ENCODE results near the gene ANKS1B.

DNA sequence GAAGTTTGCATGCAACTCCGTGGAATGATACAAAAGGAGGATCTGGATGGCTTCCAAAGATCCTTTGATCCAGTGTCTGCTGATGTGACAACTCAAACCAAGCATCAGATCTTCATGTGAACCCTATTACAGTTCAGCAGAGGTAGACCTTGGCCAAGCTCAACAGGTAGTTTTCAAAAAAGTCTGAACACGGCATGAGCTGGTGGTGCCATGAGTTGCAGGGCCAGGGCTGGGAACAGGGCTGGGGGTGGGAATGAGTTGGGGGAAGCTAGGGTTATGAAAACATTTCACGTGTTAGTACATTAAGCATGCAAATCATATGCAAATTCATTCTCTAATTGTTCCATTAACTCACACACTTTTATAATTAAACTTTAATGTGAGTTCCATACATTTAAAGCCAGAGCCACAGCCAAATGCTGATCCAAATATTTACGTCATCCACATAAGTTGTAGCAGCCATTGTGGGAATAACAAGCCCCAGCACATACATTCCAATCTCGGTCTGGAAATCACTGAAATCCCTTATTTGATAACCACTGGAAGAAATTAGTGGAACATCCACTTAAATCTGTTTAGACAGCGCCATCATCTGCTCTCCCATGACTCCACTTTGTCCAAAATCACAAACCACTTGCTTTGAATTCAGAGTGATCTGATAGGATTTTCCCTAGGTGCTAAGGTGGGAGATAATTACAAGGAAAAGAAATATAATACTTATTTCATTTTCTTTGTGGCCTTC lies 1181.1 kb downstream of the ANKS1B start:
- TF ChIP-seq, protein P1, sequence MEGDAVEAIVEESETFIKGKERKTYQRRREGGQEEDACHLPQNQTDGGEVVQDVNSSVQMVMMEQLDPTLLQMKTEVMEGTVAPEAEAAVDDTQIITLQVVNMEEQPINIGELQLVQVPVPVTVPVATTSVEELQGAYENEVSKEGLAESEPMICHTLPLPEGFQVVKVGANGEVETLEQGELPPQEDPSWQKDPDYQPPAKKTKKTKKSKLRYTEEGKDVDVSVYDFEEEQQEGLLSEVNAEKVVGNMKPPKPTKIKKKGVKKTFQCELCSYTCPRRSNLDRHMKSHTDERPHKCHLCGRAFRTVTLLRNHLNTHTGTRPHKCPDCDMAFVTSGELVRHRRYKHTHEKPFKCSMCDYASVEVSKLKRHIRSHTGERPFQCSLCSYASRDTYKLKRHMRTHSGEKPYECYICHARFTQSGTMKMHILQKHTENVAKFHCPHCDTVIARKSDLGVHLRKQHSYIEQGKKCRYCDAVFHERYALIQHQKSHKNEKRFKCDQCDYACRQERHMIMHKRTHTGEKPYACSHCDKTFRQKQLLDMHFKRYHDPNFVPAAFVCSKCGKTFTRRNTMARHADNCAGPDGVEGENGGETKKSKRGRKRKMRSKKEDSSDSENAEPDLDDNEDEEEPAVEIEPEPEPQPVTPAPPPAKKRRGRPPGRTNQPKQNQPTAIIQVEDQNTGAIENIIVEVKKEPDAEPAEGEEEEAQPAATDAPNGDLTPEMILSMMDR (IDR thresholded peaks at IDR 0.05): no peak
- TF ChIP-seq POLR2AphosphoS5 (IDR thresholded peaks at IDR 0.05) (no peak), POLR2A (IDR thresholded peaks at IDR 0.05) (no peak)

Measured in suprapubic skin (tissue), 4 donors.